ENCODE measurements around the gene PRICKLE3.
A peak's percentile ranks its signal among the peaks of the same experiment; 100 is the strongest.

Gene PRICKLE3, protein sequence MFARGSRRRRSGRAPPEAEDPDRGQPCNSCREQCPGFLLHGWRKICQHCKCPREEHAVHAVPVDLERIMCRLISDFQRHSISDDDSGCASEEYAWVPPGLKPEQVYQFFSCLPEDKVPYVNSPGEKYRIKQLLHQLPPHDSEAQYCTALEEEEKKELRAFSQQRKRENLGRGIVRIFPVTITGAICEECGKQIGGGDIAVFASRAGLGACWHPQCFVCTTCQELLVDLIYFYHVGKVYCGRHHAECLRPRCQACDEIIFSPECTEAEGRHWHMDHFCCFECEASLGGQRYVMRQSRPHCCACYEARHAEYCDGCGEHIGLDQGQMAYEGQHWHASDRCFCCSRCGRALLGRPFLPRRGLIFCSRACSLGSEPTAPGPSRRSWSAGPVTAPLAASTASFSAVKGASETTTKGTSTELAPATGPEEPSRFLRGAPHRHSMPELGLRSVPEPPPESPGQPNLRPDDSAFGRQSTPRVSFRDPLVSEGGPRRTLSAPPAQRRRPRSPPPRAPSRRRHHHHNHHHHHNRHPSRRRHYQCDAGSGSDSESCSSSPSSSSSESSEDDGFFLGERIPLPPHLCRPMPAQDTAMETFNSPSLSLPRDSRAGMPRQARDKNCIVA
- 5.5 to 8.5 (median 8.1) reads per million in 4 experiments for total RNA-seq

- peak; percentile 64 for DNase-seq
Measured at GRCh38 chrX:49186125-49187027, at the start of gene PRICKLE3. Gene PRICKLE3, minus strand, starts transcription at chrX:49186373. Its CDS starts 76 bp downstream, at chrX:49186297.

GRCh38 chrX:49233887-49234555 is 47.8 kb upstream of the PRICKLE3 start:
- no peak for DNase-seq

DNA sequence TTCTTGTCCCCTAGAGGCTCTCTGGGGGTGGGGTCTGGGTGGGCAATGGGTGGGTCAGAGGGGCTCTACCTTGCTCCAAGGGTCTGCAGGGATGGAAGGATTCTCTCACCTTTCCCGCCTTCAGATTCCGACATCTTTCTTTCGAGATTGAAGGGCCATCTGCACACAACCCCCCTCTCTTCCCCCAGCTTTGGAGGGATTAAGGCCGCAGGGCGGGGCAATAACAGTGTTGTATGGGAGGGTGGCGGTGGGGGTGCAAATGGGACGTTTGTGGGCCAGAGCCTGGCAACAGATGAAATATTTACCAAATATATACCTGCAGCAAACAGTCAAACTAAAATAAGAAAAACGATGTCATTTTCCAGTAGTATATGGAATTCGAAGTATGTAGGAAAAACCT is 47.0 kb upstream of the PRICKLE3 start, which contains the start of gene CACNA1F:
Gene CACNA1F, minus strand, starts transcription at position 165 of the 400 bp plus-strand sequence. Its CDS starts 31 bp downstream, at position 134.
- DNase-seq, result no peak

GRCh38 chrX:49232525-49232924 is 46.4 kb upstream of the PRICKLE3 start:
- DNase-seq, result no peak

DNA sequence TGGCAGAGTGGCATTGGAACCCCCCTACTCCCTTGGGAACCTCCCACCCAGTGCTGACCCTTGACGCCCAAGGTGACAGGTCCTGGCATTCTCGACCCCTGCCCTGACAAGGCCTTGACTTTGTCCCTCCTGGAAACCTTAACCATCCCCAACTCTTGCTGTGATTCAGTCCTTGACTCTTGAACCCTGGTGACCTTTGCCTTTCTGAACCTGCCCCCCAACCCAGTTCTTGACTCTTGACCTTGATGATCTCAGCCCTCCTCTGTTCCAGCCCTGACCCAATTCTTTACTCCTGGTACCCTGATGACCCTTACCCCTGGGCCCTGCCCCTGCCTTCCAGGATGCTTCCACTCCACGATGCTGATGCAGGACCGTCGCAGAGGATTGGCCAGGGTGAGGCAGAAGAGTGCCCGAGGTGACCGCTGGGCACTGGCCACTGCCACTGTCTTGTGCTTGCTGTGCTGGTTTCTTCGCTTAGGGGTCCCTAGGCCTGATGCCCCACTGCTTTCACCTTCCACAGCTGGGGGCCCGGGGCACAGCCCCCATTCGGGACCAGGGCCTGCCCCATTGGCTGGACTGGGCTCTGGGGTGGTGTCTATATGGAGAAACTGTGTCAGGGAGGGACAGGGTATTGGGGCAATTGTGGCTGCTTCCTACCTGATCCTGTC is 45.3 kb upstream of the PRICKLE3 start:
- DNase-seq, result no peak

DNA sequence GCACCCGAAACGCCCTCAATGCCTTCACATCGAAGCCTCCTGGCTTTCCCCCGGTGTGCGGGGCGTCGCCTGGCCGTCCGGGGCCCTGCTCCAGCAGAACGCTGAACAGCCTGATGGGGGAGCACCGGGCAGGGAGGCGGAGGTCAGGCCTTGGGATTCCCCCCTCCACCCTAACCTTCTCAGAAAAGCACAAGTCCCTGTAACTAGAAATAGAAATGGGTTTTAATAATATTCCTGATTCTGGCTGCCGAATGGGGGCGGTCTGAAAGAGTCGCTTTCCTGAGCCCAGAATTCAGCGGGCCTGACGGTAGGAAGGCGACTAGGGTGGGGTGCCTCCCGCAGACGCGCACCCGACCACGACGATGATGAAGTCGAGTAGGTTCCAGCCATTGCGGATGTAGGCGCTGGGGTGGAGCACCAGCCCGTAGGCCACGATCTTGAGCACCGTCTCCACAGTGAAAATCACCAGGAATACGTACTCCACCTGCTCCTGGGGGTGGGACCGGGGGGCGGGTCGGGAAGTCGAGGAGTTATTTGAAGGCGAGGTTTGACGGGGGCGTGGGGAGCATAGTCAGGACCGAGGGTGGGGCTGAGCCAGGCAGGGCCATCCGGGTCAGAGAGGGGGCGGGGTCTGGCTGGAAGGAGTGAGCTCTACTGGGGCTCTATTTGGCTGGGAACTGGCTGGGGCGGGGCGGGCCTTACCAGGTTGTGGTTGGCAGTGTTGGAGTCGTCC is 44.5 kb upstream of the PRICKLE3 start:
- DNase-seq, result peak; percentile 21

GRCh38 chrX:49228185-49228584 is 42.0 kb upstream of the PRICKLE3 start:
- no peak for DNase-seq

DNA sequence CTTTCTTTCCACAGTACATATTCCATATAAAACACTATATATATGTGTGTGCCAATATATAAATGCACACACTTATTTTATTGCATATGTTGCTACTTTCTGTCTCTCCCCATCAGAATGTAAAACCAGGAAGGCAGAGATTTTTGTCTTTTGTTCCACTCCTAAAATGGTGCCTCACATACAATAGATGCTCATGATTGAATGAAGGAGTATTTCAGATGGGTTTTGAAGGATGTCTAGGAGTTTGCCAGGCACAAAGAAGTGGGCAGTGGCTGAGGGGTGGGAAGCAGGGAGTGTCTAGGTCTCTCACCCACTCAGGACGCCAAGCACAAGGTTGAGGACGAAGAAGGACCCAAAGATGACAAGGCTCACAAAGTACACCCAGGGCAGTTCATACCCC is 41.6 kb upstream of the PRICKLE3 start:
- DNase-seq, result no peak

DNA sequence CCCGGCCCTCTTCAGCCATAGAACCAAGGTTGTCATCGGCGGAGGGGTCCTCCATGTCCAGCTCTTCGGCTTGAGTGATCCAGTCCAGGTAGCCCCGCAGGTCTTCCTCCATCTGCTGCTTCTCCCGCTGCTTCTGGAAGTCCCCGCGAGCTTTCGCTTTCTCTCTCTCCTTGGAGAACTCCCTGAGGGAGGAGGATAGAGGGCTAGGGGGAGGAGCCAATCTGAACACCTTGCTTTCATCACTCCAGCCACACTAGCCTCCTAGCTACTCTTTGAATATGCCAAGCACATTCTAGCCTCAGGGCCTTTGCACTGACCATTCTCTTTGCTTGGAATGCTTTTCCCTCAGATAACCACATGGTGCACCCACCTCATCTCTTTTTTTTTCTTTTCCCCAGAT is 40.8 kb upstream of the PRICKLE3 start:
- DNase-seq, result no peak

- no peak for DNase-seq
Measured at GRCh38 chrX:49225858-49226257, 39.7 kb upstream of the PRICKLE3 start.

GRCh38 chrX:49221868-49222267 is 35.7 kb upstream of the PRICKLE3 start:
- no peak for DNase-seq

DNA sequence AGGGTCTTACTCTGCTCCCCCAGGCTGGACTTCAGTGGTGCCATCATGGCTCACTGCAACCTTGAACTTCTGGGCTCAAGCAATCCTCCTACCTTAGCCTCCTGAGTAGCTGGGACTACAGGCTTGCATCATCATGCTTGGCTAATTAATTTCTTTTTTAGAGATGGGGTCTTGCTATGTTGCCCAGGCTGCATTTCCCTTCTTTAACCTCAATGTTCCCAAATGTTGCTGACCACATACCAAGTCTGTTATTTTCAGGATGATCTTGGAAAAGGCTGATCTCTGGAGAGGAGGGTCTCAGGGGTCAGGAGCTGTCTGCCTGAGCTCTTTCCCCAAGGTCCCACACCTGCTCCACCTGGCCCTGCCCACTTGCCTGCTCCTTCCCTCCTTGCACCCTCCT is 33.9 kb upstream of the PRICKLE3 start:
- no peak for DNase-seq

GRCh38 chrX:49214996-49215526 is 28.9 kb upstream of the PRICKLE3 start:
- no peak for DNase-seq

DNA sequence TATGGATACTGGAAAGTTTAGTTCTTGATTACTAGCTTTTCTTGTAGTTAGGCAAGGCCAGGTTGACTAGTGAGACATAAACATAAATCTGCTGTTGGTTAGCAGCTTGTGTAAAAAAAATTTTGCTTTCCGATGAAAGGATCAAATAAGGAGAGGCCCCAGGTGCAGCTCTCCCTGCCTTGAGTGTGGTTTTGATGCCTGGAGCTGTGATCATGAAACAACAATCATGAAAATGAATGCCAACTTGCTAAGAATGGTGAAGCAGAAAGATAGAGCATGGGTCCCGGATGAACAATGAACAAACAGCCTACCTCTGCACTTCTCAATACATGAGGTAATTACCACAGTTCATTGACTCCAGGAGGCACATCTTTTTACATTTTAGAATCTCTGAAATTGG is 28.2 kb upstream of the PRICKLE3 start:
- no peak for DNase-seq

GRCh38 chrX:49212861-49213260 is 26.7 kb upstream of the PRICKLE3 start:
- no peak for DNase-seq

DNA sequence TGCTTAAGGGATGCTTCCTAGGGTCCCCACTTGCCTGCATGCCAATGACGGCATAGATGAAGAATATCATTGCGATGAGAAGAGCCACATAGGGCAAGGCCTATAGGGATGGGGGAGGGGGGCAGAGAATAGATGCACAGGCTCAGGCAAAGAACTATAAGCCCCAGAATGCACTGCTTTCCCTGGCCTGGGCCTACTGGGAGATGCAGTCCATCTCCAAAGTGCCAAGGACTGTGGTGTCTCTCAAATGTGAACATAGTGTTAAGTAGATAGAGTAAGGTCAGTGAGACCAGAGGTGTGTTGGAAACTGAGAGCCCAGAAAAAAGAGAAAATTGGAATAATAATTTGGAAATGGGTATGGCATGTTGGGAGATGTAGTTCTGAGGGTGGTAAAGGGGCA is 26.0 kb upstream of the PRICKLE3 start:
- no peak for DNase-seq

GRCh38 chrX:49211074-49211473 is 24.9 kb upstream of the PRICKLE3 start:
- DNase-seq, result no peak

DNA sequence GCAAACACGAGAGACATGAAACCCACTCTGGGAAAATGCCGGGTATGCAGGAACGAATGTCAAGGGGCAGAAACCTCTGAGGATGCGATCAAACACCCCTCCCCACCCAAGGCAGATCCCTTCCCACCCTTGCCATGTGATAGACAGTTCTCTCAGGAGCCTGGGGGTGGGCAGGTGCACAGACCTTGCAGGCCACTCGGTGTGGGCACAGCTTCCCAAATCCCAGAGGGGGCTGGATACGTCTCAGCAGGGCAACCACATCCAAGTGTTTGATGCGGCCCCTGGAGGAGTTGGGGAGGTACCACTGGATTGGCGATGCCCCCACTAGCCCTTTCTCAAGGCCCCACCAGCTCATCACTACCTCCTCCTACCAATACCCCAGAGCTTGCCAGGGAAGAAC is 24.2 kb upstream of the PRICKLE3 start:
- no peak for DNase-seq

DNA sequence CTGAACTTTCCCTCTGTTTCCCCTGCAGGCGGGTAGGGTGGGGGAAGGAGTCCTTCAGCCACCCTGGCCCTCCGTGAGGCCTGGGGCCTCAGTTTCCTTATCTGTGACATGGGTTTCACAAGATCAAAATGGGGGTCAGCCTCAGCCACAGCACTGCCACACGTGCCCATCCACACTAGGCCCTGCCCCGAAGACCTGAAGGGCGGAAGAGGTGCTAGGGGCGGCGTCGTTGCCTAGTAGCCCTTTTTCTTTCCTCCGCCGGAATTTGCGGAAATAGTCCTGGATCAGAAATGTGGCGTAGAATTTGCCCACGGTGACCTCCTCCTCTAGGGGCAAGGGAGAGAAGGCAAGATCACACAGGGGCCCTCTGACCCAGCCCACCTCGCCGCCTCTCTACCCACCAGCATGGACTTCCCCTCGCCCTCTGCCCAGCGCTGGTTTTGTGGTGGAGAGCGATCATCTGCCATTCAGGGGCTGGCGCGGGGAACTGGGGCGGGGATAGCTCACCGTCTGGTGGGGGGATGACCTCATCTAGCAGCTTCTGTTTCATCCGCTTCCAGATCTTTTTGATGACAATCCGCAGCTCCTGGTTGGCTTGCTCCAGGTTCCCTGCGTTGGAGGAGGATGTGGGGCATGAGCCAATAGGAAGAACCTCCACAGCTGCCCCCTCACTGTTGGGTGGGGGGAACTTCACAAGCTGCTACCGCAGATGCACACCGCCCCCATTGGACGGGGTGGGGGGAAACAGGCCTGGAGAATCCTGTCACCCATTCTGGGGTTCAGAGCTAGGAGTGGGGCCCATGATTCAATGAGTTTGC is 23.5 kb upstream of the PRICKLE3 start:
- DNase-seq, result no peak

DNA sequence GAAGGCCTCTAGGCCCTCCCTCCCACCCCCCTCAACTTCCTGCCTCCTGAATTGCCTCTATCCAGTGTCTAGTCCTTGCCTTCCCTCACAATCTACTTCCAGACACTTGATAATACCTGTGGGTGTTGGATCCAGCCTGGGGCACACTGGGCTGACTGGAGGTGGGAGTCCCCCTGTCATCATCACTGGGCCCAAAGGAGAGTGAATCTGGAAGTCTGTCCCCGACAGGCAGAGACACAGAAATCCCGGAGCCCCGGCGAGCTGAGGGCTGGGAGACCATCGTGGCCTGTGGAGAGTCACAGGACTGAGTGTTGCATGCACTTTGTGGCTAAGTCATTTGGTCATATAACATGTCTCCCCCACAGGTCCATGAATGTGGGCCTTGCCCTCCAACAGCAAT is 22.2 kb upstream of the PRICKLE3 start:
- DNase-seq, result no peak

Measured in effector CD8-positive, alpha-beta T cell (primary cell).